Stimulated activated CD4-positive, alpha-beta T cell treated with anti-CD3 and anti-CD28 coated beads, Interleukin-12 subunit alpha, Interleukin-12 subunit beta, amount 100 ng/mL, for 48 hours (primary cell): Measurements from ENCODE around the gene ADAMTS2.

Experiments
- DNase-seq, 3 donors: peaks; one replicate each; pipeline ENCODE4 v3.0.0-alpha.2; 2020; ENCODE audit warnings: low read depth in 2 of 3, low spot score in 1 of 3

ADAMTS2 gene

GRCh38 chr5:179163236-179164155 lies 181.8 kb downstream of the ADAMTS2 start:
- DNase-seq, result no peak

- DNase-seq, result no peak
Observed at GRCh38 chr5:179162351-179163235, 182.7 kb downstream of the ADAMTS2 start.

- DNase-seq, result no peak
Observed at GRCh38 chr5:179161901-179162300, 183.4 kb downstream of the ADAMTS2 start.

- no peak for DNase-seq
Observed at GRCh38 chr5:179160584-179160983, 184.7 kb downstream of the ADAMTS2 start.

GRCh38 chr5:179158556-179158955 lies 186.7 kb downstream of the ADAMTS2 start:
- DNase-seq, result no peak

- no peak for DNase-seq
Observed at GRCh38 chr5:179154991-179155955, 190.0 kb downstream of the ADAMTS2 start.

GRCh38 chr5:179154346-179154990 lies 190.8 kb downstream of the ADAMTS2 start:
- no peak for DNase-seq

- DNase-seq, result no peak
Observed at GRCh38 chr5:179153921-179154345, 191.3 kb downstream of the ADAMTS2 start.

- DNase-seq, result no peak
Observed at GRCh38 chr5:179153341-179153901, 191.8 kb downstream of the ADAMTS2 start.

- no peak for DNase-seq
Observed at GRCh38 chr5:179152941-179153340, 192.3 kb downstream of the ADAMTS2 start.

GRCh38 chr5:179152144-179152895 lies 192.9 kb downstream of the ADAMTS2 start:
- DNase-seq, result no peak

- no peak for DNase-seq
Observed at GRCh38 chr5:179151286-179152118, 193.8 kb downstream of the ADAMTS2 start.

GRCh38 chr5:179150011-179150410 lies 195.2 kb downstream of the ADAMTS2 start:
- no peak for DNase-seq

- no peak for DNase-seq
Observed at GRCh38 chr5:179149278-179149677, 196.0 kb downstream of the ADAMTS2 start.

- DNase-seq, result no peak
Observed at GRCh38 chr5:179148703-179149170, 196.5 kb downstream of the ADAMTS2 start.

GRCh38 chr5:179147991-179148702 lies 197.1 kb downstream of the ADAMTS2 start:
- no peak for DNase-seq

GRCh38 chr5:179146277-179146676 lies 199.0 kb downstream of the ADAMTS2 start:
- DNase-seq, result peak; percentile 20 to 68 (median 45)
